Measurements from ENCODE around the gene RPL10L.

Gene RPL10L

DNA sequence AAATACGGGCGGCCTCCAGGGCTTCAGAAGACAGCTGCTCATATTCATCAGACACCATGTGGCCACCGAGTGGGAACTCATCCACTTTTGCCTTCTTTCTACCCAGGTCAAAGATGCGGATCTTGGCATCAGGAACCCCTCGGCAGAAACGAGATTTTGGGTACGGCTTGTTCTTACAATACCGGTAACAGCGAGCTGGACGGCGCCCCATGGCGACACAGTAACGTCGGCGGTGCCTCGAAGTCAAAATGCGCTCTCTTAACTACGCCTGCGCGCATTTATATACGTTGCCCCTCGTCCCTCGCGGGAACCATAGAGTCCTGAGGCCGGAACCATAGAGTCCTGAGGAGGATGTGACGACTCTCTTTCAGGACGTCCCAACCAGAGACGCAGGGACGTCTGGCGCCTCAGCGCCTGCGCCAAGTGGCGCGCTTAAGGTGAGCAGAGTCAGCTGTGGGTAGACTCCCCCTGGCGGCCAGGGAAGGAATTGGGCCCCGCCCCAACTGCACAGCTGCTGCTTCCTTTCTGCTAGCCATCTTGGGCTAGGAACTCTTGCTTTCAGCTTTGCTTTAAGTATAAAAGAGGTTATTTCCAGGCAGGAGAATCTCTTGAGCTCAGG lies at the start of gene RPL10L:
RPL10L (minus strand) TSS at position 256 of the 619 bp plus-strand sequence; CDS start at position 211, 45 bp downstream.
- DNase-seq = no peak

DNA sequence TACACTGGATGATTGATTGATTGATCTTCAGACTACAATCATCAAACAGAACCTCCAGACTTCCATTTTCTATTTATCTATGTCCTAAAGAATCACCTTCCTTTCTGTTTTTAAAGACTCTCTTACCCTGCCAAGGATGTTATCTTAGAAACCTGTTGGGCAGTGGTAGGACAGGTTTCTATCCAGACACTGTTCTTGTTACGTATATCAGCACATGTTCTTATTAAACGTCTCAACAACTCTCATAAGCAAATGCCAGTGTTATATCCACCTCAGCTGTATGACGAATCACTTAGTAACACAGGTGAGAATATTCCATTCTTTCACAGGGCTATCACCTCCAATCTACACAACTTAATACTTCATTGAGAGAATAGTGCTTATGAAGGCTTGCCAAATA lies 40.2 kb upstream of the RPL10L start:
- DNase-seq = no peak

GRCh38 chr14:46686652-46687051 lies 35.1 kb upstream of the RPL10L start:
- no peak for DNase-seq

DNA sequence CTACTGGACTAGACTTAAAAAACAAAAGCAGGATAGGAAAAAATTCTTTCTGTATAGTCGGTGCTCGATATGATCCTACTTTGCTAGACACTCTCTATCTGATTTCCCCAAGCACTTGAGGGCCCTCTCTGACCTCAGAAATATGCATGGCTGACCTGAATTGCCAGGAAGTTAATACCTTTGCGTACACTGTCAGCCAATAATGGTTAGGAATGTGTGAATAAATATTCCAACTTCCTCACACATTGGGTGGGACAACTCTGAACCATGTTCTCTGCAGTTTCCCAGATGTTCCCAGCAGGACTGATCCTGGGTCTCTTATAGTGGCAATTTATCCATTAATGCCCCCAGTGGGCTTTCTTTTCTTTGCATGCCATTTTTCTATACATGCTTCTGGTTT lies 20.5 kb upstream of the RPL10L start:
- DNase-seq = no peak

GRCh38 chr14:46663382-46663781 lies 11.8 kb upstream of the RPL10L start:
- DNase-seq = no peak

DNA sequence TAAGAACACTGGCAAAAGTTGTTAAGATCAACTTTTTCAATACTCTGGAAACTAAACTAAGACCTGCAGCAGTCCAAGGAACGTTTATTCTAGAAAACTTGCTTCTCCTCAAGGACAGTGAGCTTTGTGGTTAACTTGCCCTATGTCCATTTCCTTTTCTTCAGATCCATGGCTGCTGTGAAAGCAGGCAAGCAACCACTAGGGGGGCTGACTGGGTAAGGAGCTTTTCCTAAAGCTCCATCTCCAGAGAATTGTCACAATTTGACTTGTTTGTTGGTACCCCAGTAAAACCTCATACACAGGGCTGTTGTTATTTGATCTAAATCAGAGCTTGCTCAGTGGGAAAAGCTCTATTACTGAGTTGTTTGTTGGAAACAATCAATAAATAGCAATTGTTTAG lies 10.1 kb upstream of the RPL10L start:
- no peak for DNase-seq

- DNase-seq = no peak
These were observed 1.6 kb upstream of the RPL10L start for GRCh38 chr14:46653031-46653755.

- DNase-seq = no peak
These were observed 4.8 kb downstream of the RPL10L start for GRCh38 chr14:46646796-46647195.

- no peak for DNase-seq
These were observed 24.7 kb downstream of the RPL10L start for GRCh38 chr14:46626876-46627275.

All from COR-L47 (cell line).